WI38 (cell line): ENCODE results near the gene LONP1.
A peak's percentile ranks its signal among the peaks of the same experiment; 100 is the strongest.

Experiments used
- H3K4me3 ChIP-seq: 2 replicates; pipeline ENCODE4 v1.5.1; 2011; ENCODE audit warnings: low read depth, mild to moderate bottlenecking, control low read depth, low read length
- TF ChIP-seq, protein P1 (sequence below): IDR thresholded peaks from 2 replicates; pipeline ENCODE4 v1.5.1; 2012; ENCODE audit warnings: low read depth, mild to moderate bottlenecking, control low read depth, low read length

The LONP1 gene

DNA sequence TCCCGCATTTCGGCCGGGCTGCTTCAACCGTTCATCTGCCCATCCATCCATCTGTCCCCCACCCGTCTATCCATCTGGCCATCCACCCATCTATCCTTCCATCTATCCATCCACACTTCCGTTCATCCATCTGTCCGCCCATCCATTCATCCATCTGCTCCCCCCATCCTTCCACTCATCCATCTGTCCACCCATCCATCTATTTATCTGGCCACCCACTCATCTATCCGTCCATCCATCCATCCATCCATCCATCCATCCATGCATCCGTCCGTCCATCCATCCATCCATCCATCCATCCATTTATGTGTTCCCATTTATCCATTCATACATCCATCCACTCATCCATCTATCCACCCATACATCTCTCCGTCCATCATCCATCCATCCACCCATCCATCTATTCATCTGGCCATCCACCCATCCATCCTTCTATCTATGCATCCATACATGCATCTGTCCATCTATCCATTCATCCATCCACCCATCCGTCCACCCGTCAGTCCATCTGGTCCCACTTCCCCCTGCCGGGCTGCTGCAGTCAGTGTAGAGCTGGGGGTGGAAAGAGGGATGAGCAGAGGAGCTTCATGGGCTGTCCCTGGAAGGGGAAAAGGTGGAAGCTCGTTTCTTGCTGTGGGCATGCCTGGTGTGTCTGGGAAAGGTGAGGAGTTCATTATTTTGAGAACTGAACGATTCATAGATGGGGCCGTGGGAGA lies 38.4 kb downstream of the LONP1 start:
- H3K4me3 ChIP-seq = peak overlapping the region; percentile 97
- TF ChIP-seq, protein P1, sequence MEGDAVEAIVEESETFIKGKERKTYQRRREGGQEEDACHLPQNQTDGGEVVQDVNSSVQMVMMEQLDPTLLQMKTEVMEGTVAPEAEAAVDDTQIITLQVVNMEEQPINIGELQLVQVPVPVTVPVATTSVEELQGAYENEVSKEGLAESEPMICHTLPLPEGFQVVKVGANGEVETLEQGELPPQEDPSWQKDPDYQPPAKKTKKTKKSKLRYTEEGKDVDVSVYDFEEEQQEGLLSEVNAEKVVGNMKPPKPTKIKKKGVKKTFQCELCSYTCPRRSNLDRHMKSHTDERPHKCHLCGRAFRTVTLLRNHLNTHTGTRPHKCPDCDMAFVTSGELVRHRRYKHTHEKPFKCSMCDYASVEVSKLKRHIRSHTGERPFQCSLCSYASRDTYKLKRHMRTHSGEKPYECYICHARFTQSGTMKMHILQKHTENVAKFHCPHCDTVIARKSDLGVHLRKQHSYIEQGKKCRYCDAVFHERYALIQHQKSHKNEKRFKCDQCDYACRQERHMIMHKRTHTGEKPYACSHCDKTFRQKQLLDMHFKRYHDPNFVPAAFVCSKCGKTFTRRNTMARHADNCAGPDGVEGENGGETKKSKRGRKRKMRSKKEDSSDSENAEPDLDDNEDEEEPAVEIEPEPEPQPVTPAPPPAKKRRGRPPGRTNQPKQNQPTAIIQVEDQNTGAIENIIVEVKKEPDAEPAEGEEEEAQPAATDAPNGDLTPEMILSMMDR = no peak

DNA sequence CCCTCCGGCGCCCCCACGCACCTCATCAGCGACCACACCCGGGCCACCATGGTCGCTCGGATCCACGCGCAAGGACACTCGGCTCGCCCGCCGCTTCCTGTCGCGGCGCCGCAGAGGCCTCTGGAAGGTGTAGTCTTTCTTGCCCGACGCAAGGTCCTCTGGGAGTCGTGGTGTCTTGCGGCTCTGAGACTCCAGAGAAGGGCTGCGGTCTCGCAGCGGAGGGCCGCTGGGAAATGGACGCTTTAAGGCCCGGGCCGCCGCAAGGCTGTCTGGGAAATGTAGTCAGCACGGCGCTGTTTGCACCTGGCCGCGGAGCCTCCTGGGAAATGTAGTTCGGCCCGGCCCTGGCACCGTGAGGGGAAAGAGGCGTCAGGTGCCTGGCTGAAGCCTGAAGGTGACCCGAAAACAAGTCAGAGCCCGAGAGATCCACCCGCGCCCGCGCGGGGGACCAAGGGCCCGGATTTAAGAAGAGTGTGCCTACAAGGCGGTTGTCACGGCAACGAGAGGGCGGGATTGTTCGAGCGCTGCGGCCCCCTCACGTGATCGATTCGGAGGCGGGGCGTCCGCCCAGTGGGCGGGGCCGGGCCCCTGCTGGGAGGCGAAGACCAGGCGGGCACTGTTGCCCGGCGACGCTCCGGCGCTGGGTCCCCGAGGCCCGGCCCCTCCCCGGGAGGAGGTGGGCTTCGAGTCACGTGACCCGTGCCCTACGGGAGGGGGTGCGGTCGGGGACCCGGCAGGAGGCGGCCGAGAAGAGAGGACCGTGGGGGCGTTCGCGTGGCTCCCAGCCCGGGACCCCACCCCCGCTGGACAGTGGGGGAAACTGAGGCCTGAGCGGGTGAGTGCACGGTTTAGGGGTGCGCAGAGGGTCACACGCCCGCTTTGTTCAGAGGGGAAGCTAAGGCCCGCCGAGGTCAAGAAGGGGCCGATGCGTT lies 39.2 kb downstream of the LONP1 start, which contains the start of the genes HSD11B1L and MICOS13:
HSD11B1L (plus strand) TSS at position 591 of the 932 bp plus-strand sequence. CDS start 3,806 bp downstream, outside the sequence.
MICOS13 (minus strand) TSS at position 80 of the 932 bp plus-strand sequence; CDS start at position 50, 30 bp downstream.
- TF ChIP-seq, protein P1 = no peak
- peak within 1 kb of the TSS; percentile 97 for H3K4me3 ChIP-seq

DNA sequence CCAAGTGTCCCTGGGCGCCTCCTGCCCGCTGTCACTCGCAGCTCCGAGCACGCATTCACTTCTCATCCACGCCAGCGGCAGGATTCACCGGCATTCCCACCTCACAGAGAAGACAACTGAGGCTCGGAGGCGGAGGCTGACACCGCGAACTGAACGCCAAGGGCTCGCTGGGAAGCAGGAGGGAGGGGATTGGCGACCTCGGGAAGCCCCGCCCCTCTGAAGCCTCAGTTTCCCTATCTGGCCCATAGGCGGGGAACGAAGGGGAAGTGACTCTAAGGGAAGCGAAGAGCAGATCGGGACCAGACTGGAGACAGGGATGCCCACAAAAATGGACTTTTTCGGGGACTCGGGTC lies 39.9 kb downstream of the LONP1 start:
- peak overlapping the region; percentile 97 for H3K4me3 ChIP-seq
- TF ChIP-seq, protein P1 = no peak

DNA sequence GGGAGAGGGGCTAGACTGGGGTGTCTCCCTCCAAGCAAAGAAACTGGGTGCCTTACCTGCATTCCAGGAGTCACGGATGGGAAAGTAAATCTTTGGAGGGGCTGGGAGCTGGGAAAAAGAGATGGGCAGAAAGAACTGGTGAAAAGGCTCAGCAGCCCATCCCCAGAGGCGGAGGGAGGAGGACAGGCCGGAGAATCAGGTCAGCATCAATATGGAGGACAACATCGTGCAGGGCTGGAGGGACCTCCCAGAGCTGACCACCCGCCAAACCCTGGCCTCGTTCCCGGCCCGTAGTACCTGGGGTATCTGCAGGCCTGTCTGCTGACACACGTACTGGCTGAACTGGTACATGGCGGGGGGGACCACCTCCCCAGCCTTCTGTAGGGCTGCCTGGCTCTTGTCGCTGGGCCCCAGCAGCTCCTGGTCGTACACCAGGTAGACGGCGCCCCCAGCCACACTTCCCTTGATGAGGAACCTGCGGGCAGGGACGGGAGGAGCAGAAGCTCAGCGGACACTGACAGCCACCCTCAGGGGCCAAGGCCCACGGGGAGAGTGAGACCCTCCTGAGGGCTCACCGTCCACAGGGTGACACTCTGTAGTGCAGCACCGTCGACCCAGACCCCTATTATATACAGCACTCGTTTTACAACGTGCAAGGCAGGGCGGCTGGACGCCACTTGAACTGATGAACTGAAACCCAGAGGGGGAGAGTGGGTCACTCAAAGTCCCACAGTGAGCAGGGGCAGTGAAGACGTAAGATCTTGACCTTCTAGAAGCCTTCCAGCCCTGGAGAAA lies 40.5 kb downstream of the LONP1 start:
- TF ChIP-seq, protein P1 = no peak

DNA sequence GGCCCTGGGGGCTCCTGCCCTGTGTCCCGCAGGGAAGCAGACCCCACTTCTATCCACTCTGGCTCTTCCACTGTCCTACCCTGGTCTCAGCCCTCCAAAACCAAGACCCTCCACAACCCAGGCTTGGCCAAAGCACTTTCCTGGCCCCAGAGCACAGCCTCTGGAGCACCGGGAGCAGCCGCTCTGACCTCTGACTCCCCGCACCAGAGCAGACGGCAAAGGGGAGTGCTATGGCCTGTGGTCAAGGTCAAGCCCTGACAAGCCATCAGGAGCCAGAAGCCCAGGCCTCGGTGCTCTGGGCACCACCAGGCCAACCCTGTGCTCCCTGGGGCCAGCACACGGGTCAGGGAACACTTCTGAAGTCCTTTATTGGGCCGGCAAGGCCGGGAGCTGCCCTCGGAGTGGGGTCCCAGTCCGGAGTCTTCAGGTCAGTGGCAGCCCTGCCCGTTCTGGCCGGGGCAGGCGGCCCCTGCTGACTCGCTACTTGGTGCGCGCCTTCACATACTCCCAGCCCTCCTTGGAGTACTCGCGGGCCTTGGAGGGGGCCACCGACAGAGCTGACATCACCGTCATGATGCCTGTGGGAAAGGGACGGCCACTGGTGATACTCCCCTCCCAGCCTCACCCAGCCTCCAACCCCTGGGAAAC lies 41.8 kb downstream of the LONP1 start:
- TF ChIP-seq, protein P1 = no peak
- no peak overlapping the region for H3K4me3 ChIP-seq

More for the DNA sequence above, 40.5 kb downstream of the LONP1 start:
- H3K4me3 ChIP-seq = peak overlapping the region; percentile 97

DNA sequence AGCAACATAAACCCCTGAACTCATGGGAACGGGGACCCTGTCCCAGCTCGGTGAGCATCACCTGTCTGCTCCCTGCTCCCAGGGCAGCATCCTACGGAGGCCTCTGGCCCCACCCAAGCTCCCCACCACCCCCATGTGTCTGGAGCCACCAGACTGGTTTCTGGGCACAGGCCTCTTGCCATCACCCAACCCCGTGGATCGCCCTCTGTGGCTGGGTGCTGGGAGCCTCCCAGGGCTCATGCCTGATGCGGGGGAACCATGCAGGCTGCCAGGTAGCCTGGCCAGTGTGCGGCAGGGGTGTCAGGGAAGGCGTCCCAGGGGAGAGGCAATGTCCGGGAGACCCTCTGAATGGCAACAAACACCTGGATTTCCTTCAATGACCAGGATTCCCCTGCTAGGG lies 42.4 kb downstream of the LONP1 start:
- H3K4me3 ChIP-seq = no peak overlapping the region
- TF ChIP-seq, protein P1 = no peak
